ENCODE data around the gene MRPL17.

Gene MRPL17

GRCh38 chr11:6634534-6634933 lies 48.6 kb downstream of the MRPL17 start:
- no peak for DNase-seq (ENCODE audit: extremely low read depth, low read depth)
- TF ChIP-seq CTCF (IDR thresholded peaks at IDR 0.05; ENCODE audit: low read depth, low read length, missing control alignments): no peak
- no peak overlapping the region for H3K4me3 ChIP-seq (replicated peaks; ENCODE audit: low read depth, low read length)

GRCh38 chr11:6633422-6634408 lies 49.4 kb downstream of the MRPL17 start:
- TF ChIP-seq CTCF (IDR thresholded peaks at IDR 0.05; ENCODE audit: low read depth, low read length, missing control alignments): no peak
- no peak for DNase-seq (ENCODE audit: extremely low read depth, low read depth)
- H3K4me3 ChIP-seq (replicated peaks; ENCODE audit: low read depth, low read length): no peak overlapping the region

- H3K4me3 ChIP-seq (replicated peaks; ENCODE audit: low read depth, low read length): no peak overlapping the region
- no peak for DNase-seq (ENCODE audit: extremely low read depth, low read depth)
- TF ChIP-seq CTCF (IDR thresholded peaks at IDR 0.05; ENCODE audit: low read depth, low read length, missing control alignments): no peak
These were observed 50.7 kb downstream of the MRPL17 start for GRCh38 chr11:6632116-6633073.

GRCh38 chr11:6631361-6631890 lies 51.7 kb downstream of the MRPL17 start:
- H3K4me3 ChIP-seq (replicated peaks; ENCODE audit: low read depth, low read length): no peak overlapping the region
- TF ChIP-seq CTCF (IDR thresholded peaks at IDR 0.05; ENCODE audit: low read depth, low read length, missing control alignments): no peak
- DNase-seq (ENCODE audit: extremely low read depth, low read depth): no peak

- H3K4me3 ChIP-seq (replicated peaks; ENCODE audit: low read depth, low read length): no peak overlapping the region
- no peak for TF ChIP-seq CTCF (IDR thresholded peaks at IDR 0.05; ENCODE audit: low read depth, low read length, missing control alignments)
- DNase-seq (ENCODE audit: extremely low read depth, low read depth): no peak
These were observed 52.4 kb downstream of the MRPL17 start for GRCh38 chr11:6630632-6631291.

All from HFF-Myc (cell line).